Ishikawa (cell line): ENCODE measurements around the gene ZMIZ1.

Experiments used
- CEBPB ChIP-seq: IDR thresholded peaks from 2 replicates; pipeline ENCODE4 v1.6.1; 2012
- CREB1 ChIP-seq: IDR thresholded peaks from 2 replicates; pipeline ENCODE4 v1.6.1; 2012; ENCODE audit warnings: low read depth
- EGR1 ChIP-seq: IDR thresholded peaks from 2 replicates; pipeline ENCODE4 v1.6.1; 2012
- EP300 ChIP-seq: IDR thresholded peaks from 2 replicates; pipeline ENCODE4 v1.6.1; 2012; ENCODE audit warnings: borderline replicate concordance
- MAX ChIP-seq: IDR thresholded peaks from 2 replicates; pipeline ENCODE4 v1.6.1; 2012
- RAD21 ChIP-seq: IDR thresholded peaks from 2 replicates; pipeline ENCODE4 v1.6.1; 2012; ENCODE audit warnings: low read depth
- TAF1 ChIP-seq: IDR thresholded peaks from 2 replicates; pipeline ENCODE4 v1.6.1; 2012; ENCODE audit warnings: low read depth, mild to moderate bottlenecking
- TEAD4 ChIP-seq: IDR thresholded peaks from 2 replicates; pipeline ENCODE4 v1.6.1; 2012
- ZBTB7A ChIP-seq: IDR thresholded peaks from 2 replicates; pipeline ENCODE4 v1.6.1; 2012; ENCODE audit warnings: low read depth
- TF ChIP-seq, protein P1 (sequence below): IDR thresholded peaks from 2 replicates; pipeline ENCODE4 v1.6.1; 2012
- TF ChIP-seq, protein P2 (sequence below): IDR thresholded peaks from 2 replicates; pipeline ENCODE4 v1.6.1; 2012; ENCODE audit warnings: low read depth, mild to moderate bottlenecking

- no peak for TF ChIP-seq TEAD4
- no peak for TF ChIP-seq RAD21
- TF ChIP-seq MAX, result no peak
- TF ChIP-seq, protein P1, sequence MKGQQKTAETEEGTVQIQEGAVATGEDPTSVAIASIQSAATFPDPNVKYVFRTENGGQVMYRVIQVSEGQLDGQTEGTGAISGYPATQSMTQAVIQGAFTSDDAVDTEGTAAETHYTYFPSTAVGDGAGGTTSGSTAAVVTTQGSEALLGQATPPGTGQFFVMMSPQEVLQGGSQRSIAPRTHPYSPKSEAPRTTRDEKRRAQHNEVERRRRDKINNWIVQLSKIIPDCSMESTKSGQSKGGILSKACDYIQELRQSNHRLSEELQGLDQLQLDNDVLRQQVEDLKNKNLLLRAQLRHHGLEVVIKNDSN, result no peak
- TF ChIP-seq CREB1, result no peak
- TF ChIP-seq TAF1, result no peak
- TF ChIP-seq EP300, result no peak
- no peak for TF ChIP-seq CEBPB
- TF ChIP-seq EGR1, result no peak
- no peak for TF ChIP-seq ZBTB7A
- TF ChIP-seq, protein P2, sequence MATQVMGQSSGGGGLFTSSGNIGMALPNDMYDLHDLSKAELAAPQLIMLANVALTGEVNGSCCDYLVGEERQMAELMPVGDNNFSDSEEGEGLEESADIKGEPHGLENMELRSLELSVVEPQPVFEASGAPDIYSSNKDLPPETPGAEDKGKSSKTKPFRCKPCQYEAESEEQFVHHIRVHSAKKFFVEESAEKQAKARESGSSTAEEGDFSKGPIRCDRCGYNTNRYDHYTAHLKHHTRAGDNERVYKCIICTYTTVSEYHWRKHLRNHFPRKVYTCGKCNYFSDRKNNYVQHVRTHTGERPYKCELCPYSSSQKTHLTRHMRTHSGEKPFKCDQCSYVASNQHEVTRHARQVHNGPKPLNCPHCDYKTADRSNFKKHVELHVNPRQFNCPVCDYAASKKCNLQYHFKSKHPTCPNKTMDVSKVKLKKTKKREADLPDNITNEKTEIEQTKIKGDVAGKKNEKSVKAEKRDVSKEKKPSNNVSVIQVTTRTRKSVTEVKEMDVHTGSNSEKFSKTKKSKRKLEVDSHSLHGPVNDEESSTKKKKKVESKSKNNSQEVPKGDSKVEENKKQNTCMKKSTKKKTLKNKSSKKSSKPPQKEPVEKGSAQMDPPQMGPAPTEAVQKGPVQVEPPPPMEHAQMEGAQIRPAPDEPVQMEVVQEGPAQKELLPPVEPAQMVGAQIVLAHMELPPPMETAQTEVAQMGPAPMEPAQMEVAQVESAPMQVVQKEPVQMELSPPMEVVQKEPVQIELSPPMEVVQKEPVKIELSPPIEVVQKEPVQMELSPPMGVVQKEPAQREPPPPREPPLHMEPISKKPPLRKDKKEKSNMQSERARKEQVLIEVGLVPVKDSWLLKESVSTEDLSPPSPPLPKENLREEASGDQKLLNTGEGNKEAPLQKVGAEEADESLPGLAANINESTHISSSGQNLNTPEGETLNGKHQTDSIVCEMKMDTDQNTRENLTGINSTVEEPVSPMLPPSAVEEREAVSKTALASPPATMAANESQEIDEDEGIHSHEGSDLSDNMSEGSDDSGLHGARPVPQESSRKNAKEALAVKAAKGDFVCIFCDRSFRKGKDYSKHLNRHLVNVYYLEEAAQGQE, result no peak
Observed at GRCh38 chr10:79072041-79072441, 3.3 kb downstream of the ZMIZ1 start.
